GM19395 (cell line): Measurements from ENCODE around the gene CAMTA2.

ENCODE experiments used
- ATAC-seq: cut with Tn5 transposase; IDR thresholded peaks from one replicate; pipeline ENCODE4 v1.9.1; 2021; ENCODE audit warnings: mild to moderate bottlenecking, moderate library complexity; ENCODE audit not compliant: unreplicated experiment

CAMTA2 gene

DNA sequence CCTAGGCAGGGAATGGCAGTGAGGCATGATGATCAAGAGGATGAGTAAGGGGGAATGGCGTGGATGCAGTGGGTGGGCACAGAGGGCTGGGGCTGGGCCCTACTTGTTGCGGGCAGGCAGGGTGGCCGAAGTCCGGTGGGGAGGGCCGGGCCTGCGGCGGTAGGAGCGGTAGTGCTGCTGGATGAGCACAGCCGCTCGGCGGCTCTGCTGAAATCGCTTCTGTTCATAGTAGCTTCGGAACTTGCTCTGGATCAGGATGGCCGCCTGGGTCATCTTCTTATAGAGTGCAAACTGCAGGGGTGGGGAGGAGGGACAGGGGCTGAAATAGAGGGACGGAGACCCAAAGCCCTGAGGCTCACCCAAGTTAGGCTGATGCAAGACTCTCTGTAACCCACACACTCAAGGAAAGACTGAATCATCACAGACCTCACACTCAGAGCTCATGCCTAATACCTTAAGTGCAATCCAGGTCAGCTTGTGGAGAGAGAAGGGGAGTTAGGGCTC lies 18.4 kb downstream of the CAMTA2 start:
- ATAC-seq, result no peak

DNA sequence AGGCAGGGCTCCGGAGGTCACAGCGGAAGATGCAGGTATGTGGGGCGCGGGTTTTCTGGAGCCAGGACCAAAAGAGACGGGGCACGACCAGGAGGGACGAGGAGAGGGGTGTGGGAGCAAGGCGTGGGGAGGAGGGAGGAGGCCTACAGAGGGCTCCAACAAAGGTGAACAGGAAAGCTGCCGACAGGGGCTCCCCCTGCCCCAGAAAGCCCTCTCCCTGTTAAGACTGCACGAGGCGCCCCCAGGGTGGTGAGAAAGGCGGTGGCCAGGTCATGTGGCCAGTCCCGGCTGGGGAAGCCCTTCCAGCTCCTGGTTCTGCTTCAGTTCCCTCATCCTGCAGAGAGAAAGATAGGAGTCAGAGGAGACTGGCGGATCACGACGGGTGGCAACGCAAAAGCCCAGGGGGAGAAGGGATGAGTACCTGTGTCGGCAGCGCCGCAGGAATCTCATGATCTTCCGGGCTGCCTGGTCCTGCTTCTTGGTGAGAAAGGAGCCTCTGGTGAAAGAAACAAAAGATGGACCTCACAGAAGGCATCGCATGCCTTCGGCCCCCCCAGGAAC lies 18.9 kb downstream of the CAMTA2 start:
- no peak for ATAC-seq

DNA sequence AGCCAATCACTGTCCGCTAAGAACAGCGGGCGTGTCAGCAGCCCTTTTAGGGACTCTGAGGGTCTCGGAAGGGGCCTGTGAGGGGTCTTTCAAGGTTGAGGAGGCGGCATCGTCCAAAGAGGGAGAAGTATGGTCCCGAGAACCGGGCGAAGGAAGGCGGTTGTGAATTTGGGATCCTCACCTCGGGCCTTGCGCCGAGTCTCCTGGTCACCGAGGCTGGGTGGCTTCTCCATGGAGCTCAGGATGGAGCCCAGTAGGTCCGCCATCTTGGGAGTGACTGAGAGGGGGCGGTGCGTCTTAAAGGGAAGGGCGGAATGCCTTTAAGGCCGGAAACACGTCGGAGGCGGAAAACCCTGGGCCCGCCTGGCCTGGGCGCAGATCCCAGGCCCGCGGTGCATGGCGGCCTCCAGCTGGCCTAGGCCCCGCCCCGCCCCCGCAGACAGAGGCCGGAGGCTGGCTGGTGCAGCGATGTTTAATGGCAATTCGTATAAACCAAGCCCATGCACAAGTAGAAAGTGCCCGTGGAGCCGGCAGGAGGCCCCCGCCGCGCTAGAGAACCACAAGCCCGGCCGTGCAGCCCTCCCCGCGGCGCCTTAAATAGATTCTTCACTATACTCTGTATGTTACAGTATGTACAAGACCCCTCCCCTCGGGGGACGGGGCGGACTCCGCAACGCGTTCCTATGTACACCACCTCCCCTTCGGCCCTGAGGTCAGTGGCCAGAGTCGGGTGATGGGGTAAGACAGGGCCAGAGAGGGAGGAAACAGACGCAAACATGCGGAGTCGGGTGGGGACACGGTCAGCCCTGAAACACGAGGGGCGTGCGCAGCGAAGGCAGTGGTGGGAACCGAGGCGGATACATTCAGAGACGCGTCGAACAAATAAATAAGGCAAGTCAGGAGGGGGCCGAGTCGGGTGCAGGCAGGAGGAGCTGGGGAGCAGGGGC lies 19.7 kb downstream of the CAMTA2 start, which contains the start of gene SPAG7:
TSS of gene SPAG7 (minus strand) at position 279 of the 947 bp plus-strand sequence. CDS start at position 266, 13 bp downstream.
- ATAC-seq, result peak; percentile 62

DNA sequence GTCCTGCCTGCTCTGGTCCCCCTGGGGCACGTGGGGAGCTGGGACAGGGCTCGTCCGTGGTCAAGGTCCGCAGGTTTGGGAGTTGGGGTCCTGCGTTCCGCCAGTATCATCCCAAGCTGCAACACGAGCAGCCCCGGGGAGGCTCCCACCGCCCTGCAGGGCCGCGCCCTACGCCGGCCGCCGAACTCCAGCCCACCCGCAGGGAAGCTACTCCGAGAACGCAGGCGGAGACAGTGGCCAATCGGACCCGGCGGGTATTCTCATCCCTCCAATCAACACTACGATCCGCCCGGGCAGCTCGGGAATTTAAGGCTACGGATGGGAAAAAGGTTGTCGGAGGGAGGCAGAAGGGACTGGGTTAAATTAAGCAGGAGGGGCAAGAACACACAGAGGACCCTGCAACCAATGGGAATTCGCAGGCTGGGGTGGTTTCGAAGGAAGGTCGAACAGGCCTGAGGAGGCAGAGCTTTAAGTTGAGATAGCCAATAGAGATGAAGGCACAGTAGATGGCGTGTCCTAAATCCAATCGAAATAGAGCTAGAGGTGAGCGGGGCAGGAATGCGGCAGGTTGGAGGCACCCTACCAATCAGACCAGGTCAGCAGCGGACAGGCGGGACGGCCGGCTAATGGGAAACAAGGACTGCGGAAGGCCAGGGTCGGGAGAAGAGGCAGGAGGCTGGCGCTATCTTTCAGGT lies 20.5 kb downstream of the CAMTA2 start:
- peak; percentile 83 for ATAC-seq

DNA sequence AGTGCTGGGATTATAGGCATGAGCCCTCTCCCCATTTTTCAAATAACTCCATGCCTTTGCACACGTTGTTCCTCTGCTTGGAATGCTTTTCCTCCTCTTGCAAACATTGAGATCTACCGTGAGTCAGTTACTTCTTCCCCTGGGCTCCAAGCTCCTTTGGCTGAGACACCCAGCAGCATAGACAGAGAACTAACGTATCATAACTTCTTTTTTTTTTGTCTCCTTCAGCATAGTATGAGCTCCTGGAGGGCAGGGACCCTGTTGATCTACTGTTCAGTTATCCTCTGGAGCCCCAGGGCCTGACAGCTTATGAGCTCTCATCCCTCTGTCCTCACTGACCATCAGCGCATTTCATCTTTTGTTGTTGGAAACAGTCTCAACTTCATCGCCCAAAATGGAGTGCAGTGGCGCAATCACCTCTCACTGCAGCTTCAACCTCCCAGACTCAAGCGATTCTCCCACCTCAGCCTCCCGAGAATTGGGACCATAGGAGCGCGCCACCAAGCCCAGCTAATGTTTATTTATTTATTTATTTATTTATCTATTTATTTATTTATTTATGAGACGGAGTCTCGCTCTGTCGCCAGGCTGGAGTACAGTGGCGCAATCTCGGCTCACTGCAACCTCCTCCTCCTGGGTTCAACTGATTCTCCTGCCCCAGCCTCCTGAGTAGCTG lies 22.0 kb downstream of the CAMTA2 start:
- ATAC-seq, result no peak

DNA sequence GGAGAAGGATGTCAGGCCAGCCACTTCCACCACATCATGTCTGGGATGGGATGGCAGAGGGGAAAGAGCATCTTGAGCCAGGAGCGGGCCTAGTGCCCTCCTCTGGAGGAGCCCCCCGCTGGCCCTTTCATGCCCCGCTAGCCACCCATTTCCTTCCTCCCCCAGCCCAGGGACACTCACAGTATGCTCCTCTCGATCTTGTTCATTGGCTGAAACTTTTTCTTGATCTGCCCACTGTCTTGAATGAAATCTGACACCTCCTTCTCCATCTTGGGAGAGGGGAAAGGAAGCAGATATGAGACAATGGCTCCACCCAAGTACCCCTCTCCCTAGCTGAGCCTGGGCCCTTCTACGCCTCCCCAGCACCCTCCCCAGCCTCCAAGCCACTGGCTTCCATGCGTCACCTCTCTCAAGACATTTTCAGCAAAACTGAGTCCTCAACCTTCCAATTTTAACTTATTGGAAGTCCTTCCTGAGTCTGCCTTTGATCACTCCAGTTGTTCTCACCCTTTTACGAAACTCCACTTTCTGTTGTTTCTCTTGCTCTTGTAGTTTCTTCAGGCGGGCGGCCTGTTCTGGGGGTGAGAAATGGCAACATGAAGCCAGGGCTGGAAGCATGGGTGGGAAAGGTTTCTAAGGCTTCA lies 27.1 kb downstream of the CAMTA2 start:
- no peak for ATAC-seq

DNA sequence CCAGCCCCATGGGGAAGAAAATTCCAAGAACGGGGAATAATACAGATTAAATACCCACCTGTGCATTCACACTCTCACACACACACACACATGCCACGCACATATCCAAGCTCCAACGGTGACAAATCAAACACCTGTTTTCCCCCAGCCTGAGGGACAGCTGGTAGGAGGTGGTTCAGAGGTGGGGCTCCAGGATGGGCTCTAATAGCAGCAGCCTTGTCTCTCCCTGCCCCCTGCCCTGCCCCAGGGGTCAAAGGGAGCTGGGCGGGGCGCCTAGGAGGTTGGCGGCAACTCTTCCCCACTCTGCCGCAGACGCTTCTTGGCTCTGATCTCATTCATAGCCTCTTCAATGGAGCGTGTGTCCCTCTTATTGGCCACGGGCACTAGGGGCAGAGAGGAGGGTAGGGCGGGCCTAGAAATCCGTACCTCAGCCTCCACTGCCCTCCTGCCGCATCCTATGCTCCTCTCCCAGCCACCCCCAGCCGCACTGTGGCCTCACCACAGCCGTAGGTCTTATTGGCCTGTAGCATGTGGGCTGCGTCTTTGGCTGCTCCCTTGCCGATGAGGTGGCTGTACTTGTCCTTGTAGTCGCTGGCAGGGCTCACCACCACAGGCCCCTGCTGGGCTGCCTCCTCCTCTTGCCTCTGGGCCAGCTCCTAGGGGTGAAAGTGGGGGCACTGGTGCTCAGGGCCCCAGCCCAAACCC lies 28.1 kb downstream of the CAMTA2 start:
- ATAC-seq, result no peak

DNA sequence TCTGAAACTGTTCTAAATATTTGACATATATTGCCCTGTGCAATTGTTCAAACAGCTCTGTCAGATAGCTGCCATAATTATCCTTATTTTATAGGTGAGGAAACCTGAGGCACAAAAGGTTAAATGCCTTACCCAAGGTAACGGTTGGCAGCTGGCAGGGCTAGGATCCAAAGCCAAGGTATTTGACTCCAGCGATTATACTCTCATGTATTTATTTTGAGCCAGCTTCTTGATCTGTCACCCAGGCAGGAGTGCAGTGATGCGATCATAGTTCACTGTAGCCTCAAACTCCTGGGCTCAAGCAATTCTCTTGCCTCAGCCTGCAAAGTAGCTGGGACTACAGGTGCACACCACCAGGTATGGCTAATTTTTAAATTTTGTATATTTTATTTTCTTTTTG lies 29.4 kb downstream of the CAMTA2 start:
- no peak for ATAC-seq

DNA sequence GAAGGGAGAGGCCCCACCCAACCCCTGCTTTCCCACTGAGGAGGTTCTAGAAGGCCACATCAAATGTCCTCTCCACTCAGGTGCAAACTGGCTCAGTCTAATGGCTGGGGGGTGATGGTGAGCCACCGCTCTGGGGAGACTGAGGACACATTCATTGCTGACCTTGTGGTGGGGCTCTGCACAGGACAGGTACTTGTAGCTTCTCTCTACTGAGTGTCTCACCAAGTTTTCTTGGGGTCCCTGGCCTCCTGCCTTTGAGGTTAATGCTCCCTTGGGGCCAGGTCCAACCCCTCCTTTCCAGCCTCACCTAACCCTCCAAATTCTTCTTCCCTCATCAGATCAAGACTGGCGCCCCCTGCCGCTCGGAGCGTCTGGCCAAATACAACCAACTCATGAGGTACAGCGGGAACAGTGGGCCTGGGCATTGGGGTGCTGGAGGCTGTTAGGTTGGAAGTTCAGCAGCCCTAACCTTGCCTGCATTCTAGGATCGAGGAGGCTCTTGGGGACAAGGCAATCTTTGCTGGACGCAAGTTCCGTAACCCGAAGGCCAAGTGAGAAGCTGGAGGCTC lies 30.9 kb downstream of the CAMTA2 start:
- ATAC-seq, result no peak

DNA sequence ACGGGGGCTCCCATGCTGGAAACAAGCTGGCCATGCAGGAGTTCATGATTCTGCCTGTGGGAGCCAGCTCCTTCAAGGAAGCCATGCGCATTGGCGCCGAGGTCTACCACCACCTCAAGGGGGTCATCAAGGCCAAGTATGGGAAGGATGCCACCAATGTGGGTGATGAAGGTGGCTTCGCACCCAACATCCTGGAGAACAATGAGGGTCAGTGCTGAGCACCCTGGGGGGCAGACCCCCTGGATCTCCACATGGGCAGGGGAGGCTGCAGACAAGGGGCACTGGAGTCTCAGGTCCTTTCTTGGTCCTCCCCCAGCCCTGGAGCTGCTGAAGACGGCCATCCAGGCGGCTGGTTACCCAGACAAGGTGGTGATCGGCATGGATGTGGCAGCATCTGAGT lies 32.4 kb downstream of the CAMTA2 start:
- ATAC-seq, result no peak

DNA sequence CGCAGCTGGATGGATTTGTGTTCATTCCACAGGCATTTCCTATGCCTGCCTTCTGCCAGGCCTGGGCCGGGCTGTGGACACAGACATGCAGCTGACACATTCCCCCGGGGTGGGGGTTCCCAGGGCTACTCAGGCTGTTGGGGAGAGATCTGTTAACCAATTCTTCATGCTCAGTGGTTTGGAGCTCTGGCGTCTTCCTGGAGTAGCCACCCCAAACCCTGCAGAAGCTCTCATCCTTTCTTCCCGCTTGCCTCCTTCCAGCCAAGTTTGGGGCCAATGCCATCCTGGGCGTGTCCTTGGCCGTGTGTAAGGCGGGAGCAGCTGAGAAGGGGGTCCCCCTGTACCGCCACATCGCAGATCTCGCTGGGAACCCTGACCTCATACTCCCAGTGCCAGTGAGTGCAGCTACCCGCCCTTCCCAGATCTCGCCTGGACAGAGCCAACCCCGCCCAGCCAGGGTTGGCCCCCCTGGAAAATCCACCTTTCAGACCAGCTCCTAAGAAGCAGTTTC lies 34.0 kb downstream of the CAMTA2 start:
- ATAC-seq, result no peak

DNA sequence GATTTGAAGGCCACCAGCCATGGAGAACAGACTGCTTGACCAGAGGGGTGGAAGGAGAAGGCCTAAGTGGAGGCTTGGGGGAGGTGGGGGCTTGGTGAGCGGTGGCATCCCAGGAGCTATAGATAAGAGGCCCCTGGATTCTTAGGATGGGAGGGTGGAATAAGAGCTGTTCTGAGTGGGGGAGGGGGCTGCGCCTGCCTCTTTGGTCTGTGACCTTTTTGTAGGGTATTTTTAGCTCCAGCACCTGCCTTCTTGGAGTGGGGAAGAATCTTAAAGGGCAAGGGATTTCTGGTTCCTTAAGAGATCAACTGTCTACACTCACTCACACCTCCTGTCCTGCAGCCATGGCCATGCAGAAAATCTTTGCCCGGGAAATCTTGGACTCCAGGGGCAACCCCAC lies 36.0 kb downstream of the CAMTA2 start:
- ATAC-seq, result no peak

DNA sequence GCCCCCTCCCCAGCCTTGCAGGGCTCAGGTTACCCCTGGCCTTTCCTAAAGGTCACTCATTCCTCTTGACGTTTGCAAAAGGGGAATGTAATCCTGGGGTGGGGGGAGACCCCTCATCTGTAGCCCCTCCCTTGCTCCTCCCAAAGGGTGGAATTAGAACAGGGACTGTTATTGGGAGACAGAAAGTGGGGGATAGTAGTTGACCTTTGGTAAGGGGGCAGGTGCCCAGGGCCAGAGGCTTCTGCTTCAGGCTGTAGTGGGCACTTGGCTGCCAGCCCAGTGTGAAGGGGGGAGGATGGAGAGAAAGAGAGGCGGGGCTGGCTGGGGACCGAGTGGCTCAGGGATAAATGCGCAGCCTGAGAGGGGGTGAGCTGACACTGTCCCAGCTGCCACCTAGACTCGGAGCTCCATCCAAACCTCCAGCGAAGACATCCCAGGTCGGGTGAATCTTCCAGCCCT lies 36.7 kb downstream of the CAMTA2 start, which contains the start of gene ENO3:
TSS of gene ENO3 (plus strand) at position 374 of the 459 bp plus-strand sequence. CDS start 711 bp downstream, outside the sequence.
- ATAC-seq, result no peak

DNA sequence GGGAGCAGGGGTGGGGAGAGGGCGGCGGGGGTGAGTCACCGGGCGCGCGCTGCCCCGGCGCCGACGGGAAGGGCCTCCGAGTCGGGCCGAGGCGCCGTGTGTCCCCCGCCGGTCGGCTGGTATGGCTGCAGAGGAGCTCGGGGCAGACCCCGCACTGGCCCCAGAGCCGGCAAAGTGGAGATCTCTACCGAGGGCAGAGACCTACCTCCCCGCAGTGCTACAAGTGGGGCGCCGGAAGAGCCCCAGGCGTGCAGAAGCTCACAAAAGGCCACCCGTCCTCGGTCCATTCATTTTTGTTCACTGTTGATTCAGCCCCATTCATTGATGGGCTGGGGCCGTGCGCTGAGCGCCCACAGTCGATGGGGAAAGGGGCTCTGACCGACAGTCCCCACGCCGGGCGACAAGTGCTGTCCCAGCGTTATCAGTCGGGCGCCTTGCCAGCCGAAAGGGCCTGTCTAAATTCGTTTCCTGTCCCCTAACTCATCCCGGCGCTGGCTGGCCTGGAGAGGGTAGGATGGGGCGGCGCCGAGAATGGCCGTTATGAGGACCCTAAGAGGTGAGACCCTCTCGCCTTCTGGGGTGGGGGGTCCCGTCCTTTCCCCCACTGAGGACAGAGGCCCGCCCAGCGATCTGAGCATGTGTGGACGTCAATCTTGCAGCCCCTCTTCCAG lies 37.3 kb downstream of the CAMTA2 start:
- ATAC-seq, result no peak

DNA sequence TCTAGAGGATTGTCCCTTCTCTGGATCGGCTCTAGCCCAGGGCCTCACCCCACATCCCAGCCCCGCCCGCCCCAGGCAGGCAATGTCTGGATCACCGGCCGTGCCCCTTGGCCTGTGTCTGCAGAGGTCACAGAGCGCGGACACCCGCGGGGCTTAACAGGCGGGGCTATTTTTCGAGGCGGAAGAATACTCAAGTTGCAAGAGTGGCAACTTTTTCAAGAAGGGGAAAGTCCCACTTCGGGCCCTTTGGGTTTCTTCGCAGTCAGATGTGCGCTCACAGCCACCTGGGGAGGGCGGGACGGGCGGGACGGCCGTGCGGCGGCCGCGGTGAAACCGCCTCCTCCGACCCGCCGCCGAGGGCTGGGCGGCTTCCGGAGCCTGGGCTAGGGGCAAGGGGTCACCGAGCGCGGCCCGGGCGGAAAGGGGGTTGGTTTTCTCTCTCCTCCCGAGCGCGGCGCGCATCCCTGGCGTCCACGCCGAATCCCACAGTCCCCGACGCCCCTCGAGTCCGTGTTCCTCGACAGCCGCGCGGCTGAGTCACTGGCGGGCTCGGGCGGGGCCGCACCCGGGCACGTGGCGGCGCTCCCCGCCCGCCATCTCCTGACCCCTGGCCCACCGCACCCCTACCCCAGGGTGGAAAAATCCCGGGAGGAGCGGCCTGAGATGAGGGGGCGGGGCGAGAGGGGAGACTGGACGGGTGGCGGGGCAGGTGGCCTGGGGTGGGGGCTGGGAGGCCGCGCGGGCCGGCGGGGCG lies 38.0 kb downstream of the CAMTA2 start:
- peak; percentile 35 for ATAC-seq

DNA sequence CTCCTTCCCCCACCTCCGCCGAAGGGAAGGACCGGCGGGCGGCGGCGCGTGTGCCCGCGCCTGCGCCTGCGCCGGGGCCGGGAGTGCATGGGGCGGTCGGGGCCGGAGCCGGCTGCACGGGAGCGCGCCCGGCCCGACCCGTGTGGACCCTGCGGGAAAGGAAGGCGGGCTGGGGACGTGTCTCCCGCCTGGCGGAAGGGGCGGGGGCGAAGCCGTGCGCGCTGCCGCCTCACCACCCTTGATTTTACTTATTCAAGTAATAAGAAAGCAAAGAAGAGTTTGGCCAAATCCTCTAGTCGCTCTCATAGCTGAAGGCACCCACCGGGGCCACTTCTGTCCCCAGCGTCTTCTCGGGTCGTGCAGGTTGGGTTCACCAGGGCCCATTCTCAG lies 38.5 kb downstream of the CAMTA2 start:
- ATAC-seq, result peak; percentile 37

DNA sequence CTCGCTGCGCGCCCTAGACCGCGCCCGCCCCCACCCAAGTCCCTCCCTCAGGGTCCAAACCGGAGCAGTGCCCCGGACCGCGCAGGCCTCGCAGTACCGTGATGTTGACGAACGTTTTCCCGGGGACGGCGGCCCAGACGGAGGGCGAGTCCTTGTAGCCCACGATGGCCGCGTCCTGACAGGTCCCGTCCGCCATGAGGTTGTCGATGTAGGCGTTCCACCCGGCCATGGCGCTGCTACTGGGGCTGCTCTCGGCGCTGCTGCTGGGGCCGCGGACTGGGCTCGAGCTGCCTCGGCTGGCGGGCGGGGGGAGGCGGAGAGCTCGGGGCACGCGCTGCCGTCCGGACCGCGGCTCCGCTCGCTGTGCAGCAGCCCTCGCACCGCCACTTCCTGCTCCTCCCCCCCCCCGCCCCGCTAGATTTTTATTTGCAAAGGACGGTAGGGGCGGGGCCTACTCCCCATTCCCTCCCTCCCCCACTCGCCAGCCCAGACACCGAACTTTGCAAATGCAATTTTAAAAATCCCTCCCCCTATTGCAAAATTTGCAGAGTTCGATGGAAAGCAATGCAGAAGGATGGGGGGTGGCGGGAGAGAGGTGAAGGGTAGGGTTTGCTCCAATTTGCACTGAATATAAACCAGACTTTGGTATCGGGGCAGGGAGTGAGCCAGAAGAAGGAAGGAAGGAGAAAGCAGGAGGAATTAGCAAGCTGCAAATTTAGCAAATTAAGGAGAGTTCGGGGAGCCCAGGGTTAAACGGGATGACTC lies 39.1 kb downstream of the CAMTA2 start, which contains the start of gene PFN1:
TSS of gene PFN1 (minus strand) at position 365 of the 765 bp plus-strand sequence. CDS start at position 229, 136 bp downstream.
- no peak for ATAC-seq
